DMS79 treated with DMSO at 0.1 percent for 48 hours (cell line): ENCODE data around the gene VSTM5.
"Not testable (repeated sequence)": the region's sequence is repeated elsewhere in the genome, so short reads cannot be mapped to it uniquely, and the experiment has no call there.

Experiments
- DNase-seq: peaks from one replicate; lab custom pipeline; 2025; lab: John Stamatoyannopoulos, UW

VSTM5 gene

DNA sequence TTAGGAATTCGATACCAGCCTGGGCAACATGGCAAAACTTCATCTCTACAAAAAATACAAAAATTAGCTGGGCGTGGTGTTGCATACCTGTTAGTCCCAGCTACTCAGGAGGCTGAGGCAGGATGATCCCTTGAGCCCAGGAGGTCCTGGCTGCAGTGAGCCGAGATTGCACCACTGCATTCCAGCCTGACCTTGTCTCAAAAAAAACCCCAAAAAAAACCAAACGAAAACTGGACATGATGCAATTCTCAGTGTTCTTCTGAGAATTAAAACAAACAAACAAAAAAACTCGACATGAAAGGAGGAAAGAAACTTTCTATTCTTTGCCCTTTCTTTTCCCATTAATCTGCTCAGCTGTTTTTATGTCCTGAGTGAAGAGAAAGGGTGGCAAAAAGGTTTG lies 58.9 kb downstream of the VSTM5 start:
- no peak for DNase-seq

DNA sequence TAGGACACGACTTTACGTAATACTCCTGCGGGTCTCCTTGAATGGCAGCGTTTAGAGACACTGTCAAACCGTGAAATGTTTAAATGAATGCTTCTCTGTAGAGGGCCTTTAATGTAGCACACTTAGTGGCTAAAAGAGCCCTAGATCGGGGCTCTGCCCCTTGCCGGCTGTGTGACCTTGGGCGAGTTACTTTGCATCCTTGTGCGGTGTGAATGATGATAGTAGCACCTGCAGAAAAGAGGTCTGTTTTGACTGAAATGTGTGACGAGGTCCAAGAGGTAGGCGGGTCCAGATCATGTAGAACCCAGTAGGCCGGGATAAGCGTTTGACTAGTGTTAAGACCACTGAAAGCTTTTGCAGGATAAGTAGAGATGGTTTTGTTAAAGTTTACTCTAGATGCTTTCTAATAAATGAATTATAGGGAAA lies 65.5 kb downstream of the VSTM5 start:
- DNase-seq: peak; percentile 64

DNA sequence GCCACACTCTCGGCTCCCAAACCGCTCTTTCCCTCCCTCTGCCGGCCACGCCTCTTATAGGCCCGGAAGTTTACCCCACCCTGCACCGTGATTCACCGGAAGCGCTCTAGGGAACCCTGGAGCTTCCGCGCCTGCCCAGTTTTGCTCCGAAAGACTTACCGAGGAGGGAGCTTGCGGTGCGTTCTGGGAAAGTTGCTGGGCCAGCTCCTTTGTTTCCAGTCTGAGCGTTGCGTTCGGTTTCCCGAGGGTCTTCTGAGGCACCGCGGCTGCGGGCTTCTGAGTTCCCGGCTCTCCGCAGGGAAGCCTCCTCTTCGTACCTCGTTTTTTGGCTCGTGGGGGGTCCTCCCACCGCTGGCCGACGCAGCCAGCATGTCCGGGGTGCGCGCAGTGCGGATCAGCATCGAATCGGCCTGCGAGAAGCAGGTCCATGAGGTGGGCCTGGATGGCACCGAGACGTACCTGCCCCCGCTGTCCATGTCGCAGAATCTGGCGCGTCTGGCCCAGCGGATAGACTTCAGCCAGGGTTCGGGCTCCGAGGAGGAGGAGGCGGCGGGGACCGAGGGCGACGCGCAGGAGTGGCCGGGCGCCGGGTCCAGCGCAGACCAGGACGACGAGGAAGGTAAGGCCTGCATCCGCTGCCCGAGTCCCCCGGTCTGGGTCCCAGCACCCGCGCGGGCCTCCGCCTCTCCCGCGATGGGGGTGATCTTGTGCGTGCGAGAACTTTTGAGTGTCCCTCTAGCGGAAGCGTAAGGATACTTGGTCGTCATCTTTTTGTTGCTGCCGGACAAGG lies 66.1 kb downstream of the VSTM5 start, which contains the start of gene MED17:
MED17 (plus strand) TSS at position 138 of the 790 bp plus-strand sequence; CDS start at position 370, 232 bp downstream.
- peak; percentile 95 for DNase-seq

DNA sequence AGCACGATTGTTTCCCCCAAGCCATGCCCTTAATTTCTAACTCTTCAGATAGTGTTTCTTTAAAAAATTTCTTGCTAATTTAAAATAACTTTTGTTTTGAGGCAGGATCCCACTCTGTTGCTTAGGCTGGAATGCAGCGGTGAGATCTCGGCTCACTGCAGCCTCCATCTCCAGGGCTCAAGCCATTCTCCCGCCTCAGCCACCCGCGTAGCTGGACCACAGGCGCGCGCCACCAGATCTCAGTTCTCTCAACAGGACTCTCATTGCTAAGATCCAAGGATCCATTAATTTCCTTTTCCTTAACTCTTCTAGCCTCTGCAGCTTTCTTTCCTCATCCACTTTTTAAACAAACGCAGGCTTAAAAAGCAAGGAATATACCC lies 66.7 kb downstream of the VSTM5 start:
- no peak for DNase-seq

DNA sequence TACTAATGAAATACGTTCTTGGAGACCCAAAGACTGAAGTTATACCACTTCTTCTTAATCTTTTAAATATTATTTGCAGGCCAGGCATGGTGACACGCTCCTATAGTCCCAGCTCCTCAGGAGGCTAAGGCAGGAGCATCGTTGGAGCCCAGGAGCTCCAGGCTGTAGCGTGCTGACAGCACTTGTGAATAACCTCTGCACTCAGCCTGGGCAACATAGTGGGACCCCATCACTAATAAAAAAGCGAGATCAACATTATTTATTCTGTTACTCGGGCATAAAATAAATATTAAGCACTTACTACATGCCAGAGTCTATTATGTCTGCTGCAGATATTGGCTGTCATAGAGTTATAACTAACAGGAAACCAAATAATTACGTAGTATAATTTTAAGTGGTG lies 67.1 kb downstream of the VSTM5 start:
- no peak for DNase-seq

DNA sequence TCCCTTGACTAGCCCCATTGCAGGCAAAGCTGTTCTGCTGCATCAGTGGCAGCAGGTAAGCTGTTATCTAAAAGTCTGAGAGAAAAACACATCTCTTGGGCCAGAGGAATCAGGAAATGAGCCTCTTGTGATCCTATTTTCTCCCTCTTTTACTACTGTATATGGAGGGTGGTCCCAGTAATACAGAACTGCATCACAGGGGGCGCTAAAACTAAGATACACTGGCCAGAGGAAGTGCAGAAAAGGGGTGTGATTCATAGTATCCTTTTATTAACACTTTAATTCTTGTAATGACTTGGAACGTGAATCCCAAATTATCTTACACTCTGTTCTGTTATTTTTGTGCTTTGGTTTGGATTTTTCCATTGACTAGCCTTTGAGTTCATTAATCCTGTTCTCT lies 75.1 kb downstream of the VSTM5 start:
- no peak for DNase-seq

DNA sequence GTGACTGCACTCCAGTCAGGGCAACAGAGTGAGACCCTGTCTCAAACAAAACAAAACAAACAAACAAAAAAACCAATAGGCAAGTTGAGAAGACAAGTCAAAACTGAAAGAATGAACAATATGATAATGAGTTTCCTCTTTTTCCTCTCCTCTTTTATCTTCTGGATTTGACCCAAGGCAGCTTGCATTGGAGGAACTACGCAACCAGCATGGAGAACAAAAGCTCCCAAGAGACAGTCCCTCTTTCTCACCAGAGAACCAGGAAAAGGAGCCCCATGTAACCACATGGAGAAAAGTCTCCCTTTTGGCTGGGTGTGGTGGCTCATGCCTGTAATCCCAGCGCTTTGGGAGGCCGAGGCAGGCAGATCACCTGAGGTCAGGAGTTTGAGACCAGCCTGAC lies 75.9 kb downstream of the VSTM5 start:
- DNase-seq: not testable (repeated sequence)

DNA sequence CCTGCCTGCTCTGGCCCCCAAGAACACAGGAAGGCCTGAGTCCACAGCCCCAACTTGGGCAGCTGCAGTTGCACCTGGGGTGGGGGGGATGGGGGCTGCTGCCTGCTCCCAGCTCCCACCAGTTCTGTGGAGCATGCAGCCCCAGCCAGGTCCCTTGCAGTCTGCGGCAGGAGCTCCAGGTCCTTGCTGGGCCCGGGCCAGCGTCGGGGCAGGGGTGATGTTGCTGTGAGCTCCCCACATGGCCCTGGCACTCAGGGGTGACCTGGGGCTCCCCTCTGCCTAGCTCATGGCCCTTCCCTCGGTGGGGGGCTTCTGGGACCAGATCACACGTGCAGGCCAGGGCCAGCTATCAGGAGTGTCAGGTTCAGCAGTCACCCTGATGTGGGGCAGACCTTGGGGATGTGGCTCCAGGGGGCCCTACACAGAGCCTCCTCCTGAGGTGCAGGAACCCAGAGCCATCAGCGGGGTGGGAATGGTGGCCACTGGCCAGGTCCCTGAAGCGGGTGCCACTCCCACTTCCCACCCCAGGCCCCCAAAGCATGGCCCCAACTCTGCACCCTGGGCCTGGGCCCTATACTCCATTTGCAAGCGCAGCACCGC lies 76.7 kb downstream of the VSTM5 start:
- DNase-seq: no peak

DNA sequence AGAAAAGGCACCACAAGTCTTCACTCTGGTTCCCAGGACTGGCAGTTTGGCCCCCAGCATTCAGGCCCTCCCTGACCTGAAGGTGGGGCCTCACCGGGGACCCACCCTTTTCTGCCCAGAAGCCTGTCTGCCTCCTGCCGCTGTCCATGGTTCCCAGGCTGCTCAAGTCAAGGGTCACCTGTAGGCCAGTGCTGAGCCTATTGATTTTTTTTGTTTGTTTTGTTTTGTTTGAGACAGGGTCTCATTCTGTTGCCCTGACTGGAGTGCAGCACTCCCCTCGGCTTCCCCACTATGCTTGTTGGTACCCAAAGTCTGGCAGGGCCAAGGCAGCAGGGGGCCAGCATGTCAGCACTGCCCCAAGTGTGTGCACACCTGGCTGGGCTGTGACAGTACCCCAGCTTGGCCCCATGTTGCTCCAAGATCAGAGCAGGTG lies 77.4 kb downstream of the VSTM5 start:
- no peak for DNase-seq

DNA sequence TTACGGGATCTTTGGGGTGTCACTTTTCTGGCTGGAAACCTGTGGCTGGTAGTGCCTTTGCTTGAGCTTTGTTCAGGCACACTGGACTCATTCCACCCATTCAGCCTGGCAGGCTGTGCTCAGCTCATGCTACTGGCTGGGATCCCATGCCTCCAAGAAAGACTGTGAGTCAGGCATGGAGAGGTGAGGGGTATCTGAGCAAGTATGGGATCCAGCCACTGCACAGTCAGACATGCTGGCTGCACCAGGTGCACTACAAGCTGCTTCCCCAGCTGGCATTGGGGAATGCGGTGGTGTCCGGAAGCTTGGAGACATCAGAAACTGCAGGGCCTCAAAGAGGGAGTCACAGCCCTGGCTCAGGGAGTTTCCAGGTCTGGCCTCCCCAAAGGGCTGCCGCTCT lies 78.3 kb downstream of the VSTM5 start:
- DNase-seq: no peak

DNA sequence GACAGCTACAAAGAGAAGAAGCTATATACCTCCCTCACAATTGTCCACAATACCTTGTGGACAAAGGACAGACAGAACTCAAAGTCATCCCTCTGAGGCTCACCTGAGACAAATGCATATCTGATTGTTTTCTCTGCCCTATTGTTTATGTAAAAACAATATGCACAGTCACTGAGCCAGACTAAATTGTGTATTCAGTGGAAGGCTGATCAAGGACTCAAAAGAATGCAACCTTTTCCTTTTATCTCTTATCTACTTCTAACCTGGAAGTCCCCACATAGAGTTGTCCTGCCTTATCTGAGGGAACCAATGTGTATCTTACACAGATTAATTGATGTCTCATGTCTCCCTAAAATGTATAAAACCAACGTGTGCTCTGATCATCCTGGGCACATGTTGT lies 80.3 kb downstream of the VSTM5 start:
- DNase-seq: no peak
